Common myeloid progenitor, CD34-positive (primary cell): Measurements from ENCODE around the gene PAPSS1.

Source experiments
- CTCF ChIA-PET: fragments of 350-600 bp; sonication (Branson Sonifier 250); formaldehyde crosslinking; loops from one replicate; lab custom pipeline; 2021; ENCODE audit warnings: antibody characterized with exemption; lab: Charles Lee
- POLR2A ChIA-PET: fragments of 350-600 bp; sonication (Branson Sonifier 250); formaldehyde crosslinking; loops from one replicate; lab custom pipeline; 2021; ENCODE audit warnings: antibody characterized with exemption; lab: Charles Lee
- DNase-seq, 3 donors: peaks; one replicate each; pipeline versions ENCODE4 v3.0.0 to v3.0.0-alpha.2; 2013
- H3K27ac ChIP-seq, 2 experiments: 1 replicate in 1 of 2; 2 replicates in 1 of 2; pipeline ENCODE4 v1.7.0; 2013; ENCODE audit warnings: inconsistent platforms in 2 of 2, low read length in 2 of 2, mild to moderate bottlenecking in 2 of 2, low read depth in 1 of 2, moderate library complexity in 1 of 2; ENCODE audit not compliant: severe bottlenecking in 2 of 2, insufficient read depth in 1 of 2, poor library complexity in 1 of 2
- H3K27me3 ChIP-seq, 5 experiments: replicated peaks in 2 of 5; 1 replicate in 3 of 5; 2 replicates in 2 of 5; pipeline versions ENCODE4 v1.6.1 to v1.7.0; 2013; ENCODE audit warnings: low read length in 4 of 5, mild to moderate bottlenecking in 2 of 5, moderate library complexity in 2 of 5, inconsistent platforms in 1 of 5; ENCODE audit not compliant: insufficient read depth in 5 of 5, control insufficient read depth in 4 of 5
- H3K36me3 ChIP-seq, 4 experiments: 1 replicate in 2 of 4; 2 replicates in 2 of 4; pipeline versions ENCODE4 v1.6.1 to v1.7.0; 2013; ENCODE audit warnings: low read length in 3 of 4, control low read depth in 1 of 4, mild to moderate bottlenecking in 1 of 4; ENCODE audit not compliant: control insufficient read depth in 4 of 4, insufficient read depth in 4 of 4
- H3K4me1 ChIP-seq, 4 experiments: 1 replicate in 3 of 4; 2 replicates in 1 of 4; pipeline versions ENCODE4 v1.6.1 to v1.7.1; 2013; ENCODE audit warnings: low read length in 3 of 4, mild to moderate bottlenecking in 3 of 4, control low read depth in 1 of 4, inconsistent platforms in 1 of 4, moderate library complexity in 1 of 4; ENCODE audit not compliant: control insufficient read depth in 4 of 4, insufficient read depth in 4 of 4; ENCODE audit errors: control extremely low read depth in 1 of 4
- H3K4me3 ChIP-seq, 7 experiments: 1 replicate in 4 of 7; 2 replicates in 3 of 7; pipeline versions ENCODE4 v1.5.1 to v1.7.0; 2013; ENCODE audit warnings: mild to moderate bottlenecking in 7 of 7, low read length in 6 of 7, moderate library complexity in 6 of 7, inconsistent platforms in 2 of 7, low read depth in 2 of 7, control low read depth in 1 of 7; ENCODE audit not compliant: insufficient read depth in 4 of 7, control insufficient read depth in 1 of 7; ENCODE audit errors: extremely low read depth in 1 of 7
- H3K9me3 ChIP-seq, 5 experiments: 1 replicate in 4 of 5; 2 replicates in 1 of 5; pipeline versions ENCODE4 v1.6.1 to v1.7.1; 2013; ENCODE audit warnings: low read length in 4 of 5, mild to moderate bottlenecking in 2 of 5, inconsistent platforms in 1 of 5, low read depth in 1 of 5, moderate library complexity in 1 of 5; ENCODE audit not compliant: control insufficient read depth in 4 of 5, insufficient read depth in 2 of 5; ENCODE audit errors: control extremely low read depth in 1 of 5
- WGBS: methylation state at CpG from one replicate; pipeline ENCODE4 v1.1.5; 2013; ENCODE audit not compliant: insufficient coverage; 5-methylcytosine and 5-hydroxymethylcytosine counted together

The PAPSS1 gene

DNA sequence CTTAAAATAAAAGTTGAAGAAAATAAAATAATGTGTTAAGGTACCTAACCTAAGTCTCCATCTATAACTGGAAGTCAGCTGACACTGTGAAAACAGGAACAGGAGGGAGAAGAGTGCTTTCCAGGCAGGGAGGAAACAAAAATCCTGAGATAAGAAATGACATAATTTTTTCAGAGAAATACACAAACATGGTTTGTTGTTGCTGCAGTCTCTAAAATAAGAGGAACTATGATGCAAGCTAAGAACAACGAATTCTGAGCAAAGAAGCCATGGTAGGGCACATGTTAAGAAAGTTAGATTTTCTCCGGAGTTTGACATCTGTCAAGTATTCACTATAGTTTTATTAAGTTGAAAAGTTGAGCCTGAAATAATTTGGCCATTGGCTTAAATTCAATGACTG, 26.9 kb downstream of the PAPSS1 start:
- Histone ChIP-seq H3K4me1 (peaks cover 10 to 18% (median 12%) of the 10 kb centered on the region in 4 experiments), H3K4me3 (peak overlapping the region in 1 of 7 experiments; percentile 6), H3K36me3 (peaks cover 9 to 25% (median 17%) of the 10 kb centered on the region in 4 experiments), H3K27me3 (no peaks in the 10 kb centered on the region), H3K27ac (peak overlapping the region; percentile 7 to 69), H3K9me3 (peaks cover 0 to 6% (median 2%) of the 10 kb centered on the region in 5 experiments)
- POLR2A ChIA-PET: interaction anchor here (0.7 to 0.8 kb wide), 2 partner anchors 28 to 1317 kb away, joined by 3 to 5 read pairs; no protein-coding TSS in a partner anchor
- CTCF ChIA-PET: interaction anchor here (1.4 to 2.3 kb wide), 4 partner anchors 15 to 43 kb away, joined by 3 to 10 read pairs (median 6); partner anchors contain the start of gene PAPSS1
- DNase-seq: peak; percentile 19 to 85 (median 77)
- 0% methylated on average over 1 of the region's 2 CpGs for WGBS

- Histone ChIP-seq H3K4me3 (no peak overlapping the region), H3K4me1 (peaks cover 10 to 18% (median 12%) of the 10 kb centered on the region in 4 experiments), H3K27me3 (no peaks in the 10 kb centered on the region), H3K9me3 (peaks cover 0 to 6% (median 2%) of the 10 kb centered on the region in 5 experiments), H3K36me3 (peaks cover 10 to 19% (median 15%) of the 10 kb centered on the region in 4 experiments), H3K27ac (no peak overlapping the region)
- POLR2A ChIA-PET: interaction anchor here (0.8 kb wide), 1 partner anchor 29 kb away, joined by 3 read pairs; no protein-coding TSS in a partner anchor
- peak in 1 of 3 donors; percentile 50 for DNase-seq
- WGBS: no CpG with 5 or more reads among the region's 3 CpGs
- CTCF ChIA-PET: interaction anchor here (1.2 to 2.3 kb wide), 5 partner anchors 16 to 44 kb away, joined by 3 to 10 read pairs (median 5); partner anchors contain the start of gene PAPSS1
Observed at GRCh38 chr4:107692202-107692601, 27.8 kb downstream of the PAPSS1 start.

DNA sequence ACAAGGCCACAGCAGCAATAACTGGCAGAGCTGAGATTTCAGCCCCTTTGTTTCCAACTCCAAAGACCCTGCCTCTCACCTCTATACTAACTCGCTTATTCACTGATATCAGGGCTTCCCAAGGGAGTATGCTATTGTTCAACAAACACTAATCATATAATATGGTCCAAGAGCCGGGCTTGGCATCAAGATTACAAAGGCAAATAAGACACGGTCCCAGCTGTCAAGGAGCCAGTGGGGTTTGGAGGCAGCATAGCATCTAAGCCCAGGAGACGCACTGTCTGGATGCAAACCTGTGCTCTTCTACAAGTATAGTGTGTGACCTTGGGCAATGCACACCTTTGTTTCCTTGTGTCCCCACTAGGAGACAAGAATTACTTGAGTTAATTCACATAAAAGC, 28.7 kb downstream of the PAPSS1 start:
- DNase-seq: no peak
- ChIA-PET CTCF (interaction anchor here (1.2 to 1.8 kb wide), 3 partner anchors 39 to 45 kb away, joined by 3 to 5 read pairs (median 4); no protein-coding TSS in a partner anchor), POLR2A (no interaction called here)
- peaks cover 10 to 18% (median 12%) of the 10 kb centered on the region in 4 experiments for H3K4me1 ChIP-seq
- WGBS: 100% methylated on average over 2 of the region's 4 CpGs
- no peak overlapping the region for H3K27ac ChIP-seq
- H3K9me3 ChIP-seq: peaks cover 0 to 2% (median 2%) of the 10 kb centered on the region in 5 experiments
- H3K36me3 ChIP-seq: peaks cover 13 to 18% (median 14%) of the 10 kb centered on the region in 4 experiments
- H3K27me3 ChIP-seq: no peaks in the 10 kb centered on the region
- H3K4me3 ChIP-seq: no peak overlapping the region

DNA sequence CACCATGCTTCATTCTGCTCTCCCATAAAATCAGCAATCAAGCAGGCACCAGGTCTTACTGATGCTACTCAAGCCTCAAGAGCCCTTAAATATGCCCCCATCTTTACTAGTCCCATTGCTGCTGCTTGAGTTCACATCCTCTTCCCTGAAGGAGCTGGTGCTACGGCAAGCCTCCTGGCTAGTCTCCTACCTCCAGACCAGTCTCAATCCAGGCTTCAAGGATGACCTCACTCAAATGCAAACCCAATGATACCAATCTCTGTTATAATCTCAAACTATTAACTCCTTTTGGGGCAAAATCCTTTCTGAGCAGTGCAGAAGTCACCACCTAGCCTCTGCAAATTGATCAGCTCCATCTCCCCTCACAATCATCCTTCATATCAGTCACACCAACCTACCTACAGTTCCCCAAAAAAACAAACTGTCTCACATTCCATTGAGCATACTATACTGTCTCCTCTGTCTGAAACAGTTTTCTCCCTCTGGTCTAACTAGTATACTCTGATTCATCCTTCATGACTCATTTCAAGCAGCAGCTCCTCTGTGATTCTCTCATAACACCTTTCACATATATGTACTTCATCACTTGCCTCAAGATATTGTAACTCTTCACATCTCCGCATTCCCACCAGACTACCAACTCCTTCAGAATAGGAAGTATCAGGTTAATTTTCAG, 30.0 kb downstream of the PAPSS1 start:
- no peak for DNase-seq
- no peaks in the 10 kb centered on the region for H3K27me3 ChIP-seq
- H3K36me3 ChIP-seq: peaks cover 20 to 26% (median 24%) of the 10 kb centered on the region in 4 experiments
- ChIA-PET POLR2A (no interaction called here), CTCF (interaction anchor here (1.8 kb wide), 1 partner anchor 46 kb away, joined by 4 read pairs; no protein-coding TSS in a partner anchor)
- no peaks in the 10 kb centered on the region for H3K9me3 ChIP-seq
- no peak overlapping the region for H3K4me3 ChIP-seq
- H3K27ac ChIP-seq: no peak overlapping the region
- peaks cover 10 to 18% (median 12%) of the 10 kb centered on the region in 4 experiments for H3K4me1 ChIP-seq
- WGBS: 100% methylated on average over 1 of the region's 2 CpGs

- no peak for DNase-seq
- 100% methylated on average over 1 of the region's 1 CpG for WGBS
- Histone ChIP-seq H3K27ac (no peak overlapping the region), H3K4me1 (peaks cover 2 to 9% (median 5%) of the 10 kb centered on the region in 4 experiments), H3K36me3 (peaks cover 21 to 27% (median 25%) of the 10 kb centered on the region in 4 experiments), H3K27me3 (no peaks in the 10 kb centered on the region), H3K9me3 (no peaks in the 10 kb centered on the region), H3K4me3 (no peak overlapping the region)
- CTCF ChIA-PET: no interaction called here
- POLR2A ChIA-PET: no interaction called here
Observed at GRCh38 chr4:107688421-107688820, 31.6 kb downstream of the PAPSS1 start.

DNA sequence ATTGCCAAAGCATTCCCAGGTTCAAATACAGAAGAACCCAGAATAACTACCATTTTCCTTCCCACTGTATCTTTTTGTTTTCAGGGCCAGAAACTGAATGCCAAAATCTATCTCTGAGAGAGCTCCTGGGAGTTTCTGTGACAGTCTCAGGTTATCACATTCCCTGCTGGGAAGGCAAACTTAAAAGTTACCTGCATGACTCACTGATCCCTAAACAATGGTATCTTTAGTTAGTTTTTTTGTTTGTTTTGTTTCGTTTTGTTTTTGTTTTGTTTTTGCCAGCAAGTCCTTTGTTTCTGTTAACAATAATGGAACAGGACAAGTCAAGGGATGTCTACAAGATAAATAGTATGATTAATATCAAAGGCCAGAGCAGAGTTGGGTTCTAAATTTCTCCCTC, 34.3 kb downstream of the PAPSS1 start:
- CTCF ChIA-PET: no interaction called here
- H3K27me3 ChIP-seq: no peaks in the 10 kb centered on the region
- no peaks in the 10 kb centered on the region for H3K9me3 ChIP-seq
- H3K4me3 ChIP-seq: no peak overlapping the region
- peaks cover 20 to 34% (median 25%) of the 10 kb centered on the region in 4 experiments for H3K36me3 ChIP-seq
- H3K27ac ChIP-seq: no peak overlapping the region
- WGBS: no CpG with 5 or more reads among the region's 1 CpG
- DNase-seq: no peak
- POLR2A ChIA-PET: no interaction called here
- H3K4me1 ChIP-seq: no peaks in the 10 kb centered on the region

DNA sequence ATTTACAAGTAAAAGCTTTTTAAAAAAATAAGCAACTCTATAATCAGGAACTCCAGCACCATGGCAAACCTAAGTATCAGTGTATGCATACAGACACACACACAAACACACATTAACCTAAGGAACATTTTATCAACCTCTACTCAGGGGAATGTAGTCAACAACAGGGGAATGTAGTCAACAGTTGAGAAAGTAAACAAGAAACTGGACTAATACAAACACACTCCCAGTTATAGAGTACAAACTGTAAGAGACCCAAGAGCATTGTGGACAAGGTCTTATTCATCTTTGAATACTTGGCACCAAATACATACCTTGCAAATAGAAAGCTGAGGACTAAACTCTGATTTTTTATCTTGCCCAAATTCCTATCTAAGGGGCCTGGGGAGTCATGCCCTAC, 36.2 kb downstream of the PAPSS1 start:
- H3K27ac ChIP-seq: no peak overlapping the region
- H3K27me3 ChIP-seq: no peaks in the 10 kb centered on the region
- CTCF ChIA-PET: interaction anchor here (1.1 kb wide), 1 partner anchor 55 kb away, joined by 3 read pairs; no protein-coding TSS in a partner anchor
- peaks cover 21 to 52% (median 32%) of the 10 kb centered on the region in 4 experiments for H3K36me3 ChIP-seq
- no peaks in the 10 kb centered on the region for H3K4me1 ChIP-seq
- H3K4me3 ChIP-seq: no peak overlapping the region
- H3K9me3 ChIP-seq: peaks cover 0 to 8% (median 3%) of the 10 kb centered on the region in 5 experiments
- POLR2A ChIA-PET: no interaction called here
- DNase-seq: no peak
